Activated T-helper 17 cell treated with anti-CD3 and anti-CD28 coated beads, Interleukin-2, amount 50 U/mL, for 72 hours (primary cell): ENCODE measurements around the gene CNPY2. TPM values are rescaled to one million over a fixed set of nuclear protein-coding genes. Genes with fewer than 3 reads are reported as not detected.
A peak's percentile ranks its signal among the peaks of the same experiment; 100 is the strongest.
"Not testable (repeated sequence)": the region's sequence is repeated elsewhere in the genome, so short reads cannot be mapped to it uniquely, and the experiment has no call there.

Source experiments
- ATAC-seq: fragments of 150-1000 bp; cut with Tn5 transposase; replicated peaks from 2 replicates; pipeline ENCODE4 v1.10.0; 2021; ENCODE audit warnings: mild to moderate bottlenecking, moderate library complexity
- H3K27ac Mint-ChIP-seq: one replicate; pipeline ENCODE4 v1.8.0; 2022; ENCODE audit warnings: mixed read lengths
- H3K27me3 Mint-ChIP-seq: one replicate; pipeline ENCODE4 v1.8.0; 2022; ENCODE audit warnings: mixed read lengths
- H3K36me3 Mint-ChIP-seq: one replicate; pipeline ENCODE4 v1.8.0; 2022; ENCODE audit warnings: low read depth, mild to moderate bottlenecking, mixed read lengths
- H3K4me1 Mint-ChIP-seq: one replicate; pipeline ENCODE4 v1.8.0; 2022; ENCODE audit warnings: mixed read lengths
- H3K4me3 Mint-ChIP-seq: one replicate; pipeline ENCODE4 v1.8.0; 2022; ENCODE audit warnings: mild to moderate bottlenecking, mixed read lengths
- H3K9me3 Mint-ChIP-seq: one replicate; pipeline ENCODE4 v1.8.0; 2022; ENCODE audit warnings: mixed read lengths
- total RNA-seq, 2 donors: library from RNA; stranded (reverse); gene quantifications; one replicate each; pipeline ENCODE4 v1.2.3, GENCODE V29; 2022

CNPY2 gene
- total RNA-seq, 2 donors from 2014 or later = 86.5 to 165 TPM

- peaks cover 28% of the 10 kb centered on the region for H3K4me1 Mint-ChIP-seq
- no peaks in the 10 kb centered on the region for H3K9me3 Mint-ChIP-seq
- H3K27me3 Mint-ChIP-seq = no peaks in the 10 kb centered on the region
- no peak for ATAC-seq
- peaks cover 88% of the 10 kb centered on the region for H3K36me3 Mint-ChIP-seq
- H3K27ac Mint-ChIP-seq = no peak overlapping the region
- no peak overlapping the region for H3K4me3 Mint-ChIP-seq
Measured at GRCh38 chr12:56293795-56294194, 22.0 kb downstream of the CNPY2 start.

GRCh38 chr12:56288705-56289387, 26.9 kb downstream of the CNPY2 start:
- ATAC-seq = no peak
- Mint-ChIP-seq H3K9me3 (no peaks in the 10 kb centered on the region), H3K36me3 (peaks cover 84% of the 10 kb centered on the region), H3K27ac (no peak overlapping the region), H3K27me3 (no peaks in the 10 kb centered on the region), H3K4me3 (no peak overlapping the region), H3K4me1 (peaks cover 12% of the 10 kb centered on the region)

- H3K36me3 Mint-ChIP-seq = peaks cover 89% of the 10 kb centered on the region
Measured at GRCh38 chr12:56286044-56286830, 29.6 kb downstream of the CNPY2 start.

GRCh38 chr12:56284263-56284662, 31.5 kb downstream of the CNPY2 start:
- H3K27ac Mint-ChIP-seq, H3K4me1 Mint-ChIP-seq, H3K4me3 Mint-ChIP-seq, H3K9me3 Mint-ChIP-seq, ATAC-seq, H3K27me3 Mint-ChIP-seq: not testable (repeated sequence)
- peaks cover 90% of the 10 kb centered on the region for H3K36me3 Mint-ChIP-seq

More at GRCh38 chr12:56286044-56286830, 29.6 kb downstream of the CNPY2 start:
- no peaks in the 10 kb centered on the region for H3K9me3 Mint-ChIP-seq
- no peak overlapping the region for H3K4me3 Mint-ChIP-seq
- no peaks in the 10 kb centered on the region for H3K27me3 Mint-ChIP-seq
- ATAC-seq = no peak
- H3K27ac Mint-ChIP-seq = peak overlapping the region; percentile 57
- H3K4me1 Mint-ChIP-seq = peaks cover 2% of the 10 kb centered on the region

GRCh38 chr12:56282579-56282978, 33.2 kb downstream of the CNPY2 start:
- Mint-ChIP-seq H3K9me3 (no peaks in the 10 kb centered on the region), H3K4me3 (no peak overlapping the region), H3K36me3 (peaks cover 89% of the 10 kb centered on the region), H3K27me3 (no peaks in the 10 kb centered on the region), H3K4me1 (no peaks in the 10 kb centered on the region), H3K27ac (peak overlapping the region; percentile 27)
- no peak for ATAC-seq

GRCh38 chr12:56282030-56282429, 33.8 kb downstream of the CNPY2 start:
- peaks cover 93% of the 10 kb centered on the region for H3K36me3 Mint-ChIP-seq
- H3K27ac Mint-ChIP-seq = peak overlapping the region; percentile 27
- H3K9me3 Mint-ChIP-seq = no peaks in the 10 kb centered on the region
- H3K4me3 Mint-ChIP-seq = no peak overlapping the region
- ATAC-seq = no peak
- no peaks in the 10 kb centered on the region for H3K27me3 Mint-ChIP-seq
- H3K4me1 Mint-ChIP-seq = no peaks in the 10 kb centered on the region

GRCh38 chr12:56280849-56281248, 34.9 kb downstream of the CNPY2 start:
- Mint-ChIP-seq H3K9me3 (no peaks in the 10 kb centered on the region), H3K4me3 (no peak overlapping the region), H3K36me3 (peaks cover 93% of the 10 kb centered on the region), H3K4me1 (no peaks in the 10 kb centered on the region), H3K27ac (no peak overlapping the region), H3K27me3 (no peaks in the 10 kb centered on the region)
- ATAC-seq = no peak

- no peaks in the 10 kb centered on the region for H3K27me3 Mint-ChIP-seq
- H3K27ac Mint-ChIP-seq = no peak overlapping the region
- H3K9me3 Mint-ChIP-seq = no peaks in the 10 kb centered on the region
- no peak for ATAC-seq
- no peaks in the 10 kb centered on the region for H3K4me1 Mint-ChIP-seq
- no peak overlapping the region for H3K4me3 Mint-ChIP-seq
- H3K36me3 Mint-ChIP-seq = peaks cover 96% of the 10 kb centered on the region
Measured at GRCh38 chr12:56278905-56279304, 36.9 kb downstream of the CNPY2 start.

GRCh38 chr12:56274299-56274698, 41.5 kb downstream of the CNPY2 start:
- H3K4me3 Mint-ChIP-seq = no peak overlapping the region
- H3K27ac Mint-ChIP-seq = no peak overlapping the region
- H3K27me3 Mint-ChIP-seq = no peaks in the 10 kb centered on the region
- peaks cover 1% of the 10 kb centered on the region for H3K4me1 Mint-ChIP-seq
- peaks cover 95% of the 10 kb centered on the region for H3K36me3 Mint-ChIP-seq
- ATAC-seq = no peak
- no peaks in the 10 kb centered on the region for H3K9me3 Mint-ChIP-seq

GRCh38 chr12:56272468-56272867, 43.3 kb downstream of the CNPY2 start:
- not testable (repeated sequence) for H3K4me3 Mint-ChIP-seq, ATAC-seq, H3K9me3 Mint-ChIP-seq, H3K27me3 Mint-ChIP-seq, H3K27ac Mint-ChIP-seq
- Mint-ChIP-seq H3K4me1 (peaks cover 11% of the 10 kb centered on the region), H3K36me3 (peaks cover 83% of the 10 kb centered on the region)

- Mint-ChIP-seq H3K27me3 (no peaks in the 10 kb centered on the region), H3K4me1 (peaks cover 18% of the 10 kb centered on the region), H3K9me3 (no peaks in the 10 kb centered on the region), H3K36me3 (peaks cover 68% of the 10 kb centered on the region), H3K4me3 (no peak overlapping the region), H3K27ac (peak overlapping the region; percentile 69)
- no peak for ATAC-seq
Measured at GRCh38 chr12:56271031-56271430, 44.8 kb downstream of the CNPY2 start.

- peaks cover 18% of the 10 kb centered on the region for H3K4me1 Mint-ChIP-seq
- peaks cover 34% of the 10 kb centered on the region for H3K36me3 Mint-ChIP-seq
- no peaks in the 10 kb centered on the region for H3K9me3 Mint-ChIP-seq
- H3K27ac Mint-ChIP-seq = peak overlapping the region; percentile 59
- no peak for ATAC-seq
- no peaks in the 10 kb centered on the region for H3K27me3 Mint-ChIP-seq
- peak overlapping the region; percentile 97 for H3K4me3 Mint-ChIP-seq
Measured at GRCh38 chr12:56267443-56268071, 48.2 kb downstream of the CNPY2 start.

GRCh38 chr12:56266693-56267442, 48.9 kb downstream of the CNPY2 start, which contains the start of gene COQ10A:
Gene COQ10A, plus strand, starts transcription at chr12:56266942. Its CDS starts 177 bp downstream, at chr12:56267119.
- peak within 1 kb of the TSS; percentile 97 for H3K4me3 Mint-ChIP-seq
- H3K4me1 Mint-ChIP-seq = peaks cover 18% of the 10 kb centered on the region
- no peaks in the 10 kb centered on the region for H3K27me3 Mint-ChIP-seq
- H3K36me3 Mint-ChIP-seq = peaks cover 27% of the 10 kb centered on the region
- H3K27ac Mint-ChIP-seq = peak within 1 kb of the TSS; percentile 94
- ATAC-seq = peak; percentile 94
- no peaks in the 10 kb centered on the region for H3K9me3 Mint-ChIP-seq

GRCh38 chr12:56266068-56266692, 49.6 kb downstream of the CNPY2 start:
- Mint-ChIP-seq H3K4me3 (peak overlapping the region; percentile 97), H3K36me3 (peaks cover 20% of the 10 kb centered on the region), H3K4me1 (peaks cover 18% of the 10 kb centered on the region), H3K27ac (peak overlapping the region; percentile 94)
- not testable (repeated sequence) for H3K27me3 Mint-ChIP-seq, ATAC-seq, H3K9me3 Mint-ChIP-seq
